Vagina (tissue), 2 donors: Measurements from ENCODE around the gene MACROD2.

Experiments used
- CTCF ChIP-seq, 3 experiments: fragments of 450-650 bp in 2 of 3; fragments of 200-600 bp in 1 of 3; sonication (generic) in 1 of 3; IDR thresholded peaks; one replicate each; pipeline ENCODE4 v1.5.1; 2017 to 2019; ENCODE audit warnings: antibody characterized with exemption in 3 of 3, mild to moderate bottlenecking in 2 of 3, moderate library complexity in 2 of 3
- POLR2A ChIP-seq, 2 donors: fragments of 450-650 bp; IDR thresholded peaks; one replicate each; pipeline ENCODE4 v1.6.1; 2017; ENCODE audit warnings: antibody characterized with exemption in 2 of 2, mild to moderate bottlenecking in 2 of 2, moderate library complexity in 2 of 2

DNA sequence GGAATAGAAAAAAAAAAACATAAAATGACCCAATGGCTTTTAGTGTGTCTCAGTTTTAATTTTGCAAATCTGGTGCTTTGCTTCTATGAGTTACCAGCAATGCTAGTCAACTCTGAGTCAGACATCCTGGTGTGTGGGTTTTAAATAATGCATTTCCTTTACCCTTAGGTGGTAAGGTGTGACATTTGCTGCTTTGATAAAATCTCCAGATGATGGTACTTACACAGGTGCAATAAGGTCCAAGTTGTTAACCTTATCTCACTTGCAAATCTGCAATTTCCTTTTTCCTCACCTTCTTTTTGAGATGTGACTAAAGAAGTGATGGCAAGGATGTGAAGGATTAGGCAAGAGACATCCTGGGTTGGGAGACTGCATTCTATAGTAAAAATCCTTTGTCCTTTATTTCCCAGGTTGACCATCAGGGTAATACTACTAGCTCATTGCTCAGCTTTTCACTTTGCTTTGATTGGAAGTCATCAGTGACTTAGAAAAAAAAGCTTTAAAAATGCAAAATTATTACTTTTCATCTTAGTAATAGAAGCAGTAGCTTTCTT lies 1160.6 kb downstream of the MACROD2 start:
- TF ChIP-seq POLR2A (IDR thresholded peaks at IDR 0.05) (no peak), CTCF (IDR thresholded peaks at IDR 0.05) (no peak)
